ENCODE data around the gene BTNL8. TPM values are rescaled to one million over a fixed set of nuclear protein-coding genes. Genes with fewer than 3 reads are reported as not detected.

Gene BTNL8
- polyA plus RNA-seq, 2 of the 4 experiments (the other 2 are of a cell fraction), result not detected

DNA sequence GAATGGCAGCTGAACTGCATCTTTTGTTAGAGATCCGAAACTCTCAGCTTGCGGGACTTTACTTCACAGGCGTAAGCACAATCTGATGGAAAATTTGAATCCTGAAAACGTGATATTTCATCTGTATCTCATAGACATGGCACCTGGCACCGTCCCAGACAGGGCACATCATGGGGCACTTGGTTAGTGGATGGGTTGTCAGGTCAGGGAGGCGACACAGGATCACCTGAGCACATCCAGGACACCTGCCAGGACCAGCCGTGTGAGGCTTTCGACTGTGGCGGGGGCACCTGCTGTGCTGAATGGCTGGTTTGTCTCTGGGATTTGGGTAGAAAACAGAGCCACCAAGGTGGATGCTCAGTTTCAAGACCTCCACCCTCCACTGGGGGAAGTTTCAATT is 26.5 kb upstream of the BTNL8 start:
- ATAC-seq (no peak), DNase-seq (ENCODE audit: low read depth in 1 of 2, low spot score in 1 of 2) (no peak), FAIRE-seq (no peak)
- CTCF ChIA-PET, result interaction anchor here (1.0 kb wide), 1 partner anchor 12 kb away, joined by 4 read pairs; no protein-coding TSS in a partner anchor
- Histone ChIP-seq H3K27ac (no peak overlapping the region), H3K4me2 (no peak overlapping the region), H3K9me3 (no peaks in the 10 kb centered on the region), H3K4me1 (peaks cover 9% of the 10 kb centered on the region), H3K4me3 (no peak overlapping the region)
- POLR2A ChIA-PET, result no interaction called here
- TF ChIP-seq HDAC2 (IDR thresholded peaks at IDR 0.05) (no peak), NFE2L2 (conservative IDR thresholded peaks at IDR 0.05; ENCODE audit: low read length) (no peak), HOXA7 (CRISPR knock-in tag; IDR thresholded peaks at IDR 0.05) (no peak), KDM1A (IDR thresholded peaks at IDR 0.05; ENCODE audit: low read depth) (no peak), POLR2A (IDR thresholded peaks at IDR 0.05; ENCODE audit: low read length) (no peak), MAFK (IDR thresholded peaks at IDR 0.05; ENCODE audit: partially characterized antibody) (no peak), ZSCAN20 (CRISPR knock-in tag; IDR thresholded peaks at IDR 0.05) (no peak), JUN (IDR thresholded peaks at IDR 0.05) (no peak), HOXB5 (CRISPR knock-in tag; IDR thresholded peaks at IDR 0.05) (no peak), RFX5 (IDR thresholded peaks at IDR 0.05) (no peak), RARB (CRISPR knock-in tag; IDR thresholded peaks at IDR 0.05) (no peak), CEBPB (IDR thresholded peaks at IDR 0.05) (no peak), POLR2AphosphoS2 (conservative IDR thresholded peaks at IDR 0.05; ENCODE audit: low read length) (no peak), KDM5A (IDR thresholded peaks at IDR 0.05) (no peak), EP300 (IDR thresholded peaks at IDR 0.05) (no peak), NPAS2 (CRISPR knock-in tag; IDR thresholded peaks at IDR 0.05; ENCODE audit: borderline replicate concordance) (no peak)
- TF ChIP-seq, protein P1, sequence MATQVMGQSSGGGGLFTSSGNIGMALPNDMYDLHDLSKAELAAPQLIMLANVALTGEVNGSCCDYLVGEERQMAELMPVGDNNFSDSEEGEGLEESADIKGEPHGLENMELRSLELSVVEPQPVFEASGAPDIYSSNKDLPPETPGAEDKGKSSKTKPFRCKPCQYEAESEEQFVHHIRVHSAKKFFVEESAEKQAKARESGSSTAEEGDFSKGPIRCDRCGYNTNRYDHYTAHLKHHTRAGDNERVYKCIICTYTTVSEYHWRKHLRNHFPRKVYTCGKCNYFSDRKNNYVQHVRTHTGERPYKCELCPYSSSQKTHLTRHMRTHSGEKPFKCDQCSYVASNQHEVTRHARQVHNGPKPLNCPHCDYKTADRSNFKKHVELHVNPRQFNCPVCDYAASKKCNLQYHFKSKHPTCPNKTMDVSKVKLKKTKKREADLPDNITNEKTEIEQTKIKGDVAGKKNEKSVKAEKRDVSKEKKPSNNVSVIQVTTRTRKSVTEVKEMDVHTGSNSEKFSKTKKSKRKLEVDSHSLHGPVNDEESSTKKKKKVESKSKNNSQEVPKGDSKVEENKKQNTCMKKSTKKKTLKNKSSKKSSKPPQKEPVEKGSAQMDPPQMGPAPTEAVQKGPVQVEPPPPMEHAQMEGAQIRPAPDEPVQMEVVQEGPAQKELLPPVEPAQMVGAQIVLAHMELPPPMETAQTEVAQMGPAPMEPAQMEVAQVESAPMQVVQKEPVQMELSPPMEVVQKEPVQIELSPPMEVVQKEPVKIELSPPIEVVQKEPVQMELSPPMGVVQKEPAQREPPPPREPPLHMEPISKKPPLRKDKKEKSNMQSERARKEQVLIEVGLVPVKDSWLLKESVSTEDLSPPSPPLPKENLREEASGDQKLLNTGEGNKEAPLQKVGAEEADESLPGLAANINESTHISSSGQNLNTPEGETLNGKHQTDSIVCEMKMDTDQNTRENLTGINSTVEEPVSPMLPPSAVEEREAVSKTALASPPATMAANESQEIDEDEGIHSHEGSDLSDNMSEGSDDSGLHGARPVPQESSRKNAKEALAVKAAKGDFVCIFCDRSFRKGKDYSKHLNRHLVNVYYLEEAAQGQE (IDR thresholded peaks at IDR 0.05), result no peak
- TF ChIP-seq, protein P2, sequence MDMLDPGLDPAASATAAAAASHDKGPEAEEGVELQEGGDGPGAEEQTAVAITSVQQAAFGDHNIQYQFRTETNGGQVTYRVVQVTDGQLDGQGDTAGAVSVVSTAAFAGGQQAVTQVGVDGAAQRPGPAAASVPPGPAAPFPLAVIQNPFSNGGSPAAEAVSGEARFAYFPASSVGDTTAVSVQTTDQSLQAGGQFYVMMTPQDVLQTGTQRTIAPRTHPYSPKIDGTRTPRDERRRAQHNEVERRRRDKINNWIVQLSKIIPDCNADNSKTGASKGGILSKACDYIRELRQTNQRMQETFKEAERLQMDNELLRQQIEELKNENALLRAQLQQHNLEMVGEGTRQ (IDR thresholded peaks at IDR 0.05), result no peak
- TF ChIP-seq, protein P3, sequence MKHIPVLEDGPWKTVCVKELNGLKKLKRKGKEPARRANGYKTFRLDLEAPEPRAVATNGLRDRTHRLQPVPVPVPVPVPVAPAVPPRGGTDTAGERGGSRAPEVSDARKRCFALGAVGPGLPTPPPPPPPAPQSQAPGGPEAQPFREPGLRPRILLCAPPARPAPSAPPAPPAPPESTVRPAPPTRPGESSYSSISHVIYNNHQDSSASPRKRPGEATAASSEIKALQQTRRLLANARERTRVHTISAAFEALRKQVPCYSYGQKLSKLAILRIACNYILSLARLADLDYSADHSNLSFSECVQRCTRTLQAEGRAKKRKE (CRISPR knock-in tag; IDR thresholded peaks at IDR 0.05; ENCODE audit: low read depth), result no peak
- 79% methylated on average over 9 of the region's 9 CpGs for WGBS (ENCODE audit: missing lambda C conversion rate)

DNA sequence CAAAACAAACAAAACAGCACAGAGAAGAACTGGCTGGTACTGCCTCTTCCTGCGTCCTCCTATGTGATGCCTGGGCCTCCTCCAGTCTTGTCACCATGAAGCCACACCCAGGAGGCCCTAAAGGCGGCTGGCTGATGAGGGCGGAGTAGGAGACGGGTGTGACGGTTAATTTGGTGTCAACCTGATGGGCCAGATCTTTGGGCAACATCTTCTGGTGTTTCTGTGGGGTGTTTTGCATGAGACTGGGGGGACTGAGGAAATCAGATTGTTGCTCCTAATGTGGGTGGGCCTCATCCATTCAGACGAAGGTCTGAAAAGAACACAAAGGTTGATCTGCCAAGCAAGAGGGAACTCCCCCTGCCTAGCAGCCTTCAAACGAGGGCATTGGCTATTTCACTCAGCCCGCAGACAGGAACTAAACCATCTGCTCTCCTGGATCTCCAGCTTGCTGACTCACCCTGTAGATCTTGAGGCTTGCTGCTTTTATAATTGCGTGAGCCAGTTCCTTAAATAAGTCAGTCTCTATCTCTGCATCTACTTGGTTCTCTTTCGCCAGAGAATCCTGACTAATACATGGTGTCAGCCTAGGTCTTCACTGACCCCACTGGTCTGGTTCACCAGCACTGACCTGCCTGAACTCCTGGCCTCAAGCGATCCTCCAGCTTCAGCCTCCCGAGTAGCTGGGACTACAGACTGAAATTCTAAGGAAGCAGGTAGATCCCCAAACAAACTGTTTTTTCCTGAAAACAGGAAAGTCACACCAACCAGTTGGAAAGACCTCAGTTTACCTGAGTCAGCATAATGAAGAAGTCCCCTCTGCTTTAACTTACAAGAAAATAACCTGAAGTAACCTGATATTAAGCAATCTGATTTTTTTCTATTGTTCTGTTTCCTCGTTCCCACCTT is 25.1 kb upstream of the BTNL8 start:
- Histone ChIP-seq H3K4me3 (no peak overlapping the region), H3K4me2 (no peak overlapping the region), H3K4me1 (peaks cover under 1% of the 10 kb centered on the region; the same call in 2 of the 3 replicates), H3K27ac (peak overlapping the region in 1 of 2 experiments; percentile 7; a peak in 1 of 6 replicates), H3K9me3 (no peaks in the 10 kb centered on the region)
- no peak for DNase-seq (ENCODE audit: low read depth in 1 of 2, low spot score in 1 of 2)
- WGBS (ENCODE audit: missing lambda C conversion rate), result 72% methylated on average over 13 of the region's 13 CpGs
- POLR2A ChIA-PET, result no interaction called here
- TF ChIP-seq, protein P4, sequence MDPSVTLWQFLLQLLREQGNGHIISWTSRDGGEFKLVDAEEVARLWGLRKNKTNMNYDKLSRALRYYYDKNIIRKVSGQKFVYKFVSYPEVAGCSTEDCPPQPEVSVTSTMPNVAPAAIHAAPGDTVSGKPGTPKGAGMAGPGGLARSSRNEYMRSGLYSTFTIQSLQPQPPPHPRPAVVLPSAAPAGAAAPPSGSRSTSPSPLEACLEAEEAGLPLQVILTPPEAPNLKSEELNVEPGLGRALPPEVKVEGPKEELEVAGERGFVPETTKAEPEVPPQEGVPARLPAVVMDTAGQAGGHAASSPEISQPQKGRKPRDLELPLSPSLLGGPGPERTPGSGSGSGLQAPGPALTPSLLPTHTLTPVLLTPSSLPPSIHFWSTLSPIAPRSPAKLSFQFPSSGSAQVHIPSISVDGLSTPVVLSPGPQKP (IDR thresholded peaks at IDR 0.05; ENCODE audit: low read depth, low read length), result no peak
- TF ChIP-seq KDM1A (IDR thresholded peaks at IDR 0.05; ENCODE audit: low read depth), result no peak
- TF ChIP-seq MAFK (IDR thresholded peaks at IDR 0.05; ENCODE audit: partially characterized antibody), result peak; percentile 96
- CTCF ChIA-PET, result interaction anchor here (1.0 to 1.4 kb wide), 2 partner anchors 11 to 299 kb away, joined by 3 read pairs; no protein-coding TSS in a partner anchor
- FAIRE-seq, result no peak
- no peak for ATAC-seq
